Neural crest cell (in vitro differentiated cells): Measurements from ENCODE around the gene FUCA1. TPM values are rescaled to one million over a fixed set of nuclear protein-coding genes. Genes with fewer than 3 reads are reported as not detected.

ENCODE experiments used
- DNase-seq: peaks from one replicate; pipeline ENCODE4 v3.0.0; 2021; ENCODE audit warnings: low read depth, mixed read lengths, low spot score
- H3K27ac Mint-ChIP-seq: one replicate; pipeline ENCODE4 v1.8.0; 2021; ENCODE audit warnings: mild to moderate bottlenecking, mixed read lengths; ENCODE audit not compliant: unreplicated experiment
- H3K27me3 Mint-ChIP-seq: 2 replicates; pipeline ENCODE4 v1.8.0; 2021; ENCODE audit warnings: low read depth, mild to moderate bottlenecking, mixed read lengths
- H3K36me3 Mint-ChIP-seq: 2 replicates; pipeline ENCODE4 v1.8.0; 2021; ENCODE audit warnings: low read depth, mild to moderate bottlenecking, mixed read lengths
- H3K4me1 Mint-ChIP-seq: 2 replicates; pipeline ENCODE4 v1.8.0; 2021; ENCODE audit warnings: mixed read lengths
- H3K4me3 Mint-ChIP-seq: one replicate; pipeline ENCODE4 v1.8.0; 2021; ENCODE audit warnings: mild to moderate bottlenecking, mixed read lengths
- H3K9me3 Mint-ChIP-seq: 2 replicates; pipeline ENCODE4 v1.8.0; 2021; ENCODE audit warnings: mixed read lengths
- CTCF ChIP-seq: fragments of 200-600 bp; sonication (generic); conservative IDR thresholded peaks from 2 replicates; pipeline ENCODE4 v1.5.0; 2021; ENCODE audit warnings: antibody characterized with exemption, mild to moderate bottlenecking
- total RNA-seq: library from RNA; stranded (reverse); gene quantifications from 2 replicates; pipeline ENCODE4 v1.2.1, GENCODE V29; 2021

Gene FUCA1
- total RNA-seq, 1 donor from 2014 or later = 6.7 TPM

- Mint-ChIP-seq H3K4me3 (peak overlapping the region; percentile 97), H3K27ac (peak overlapping the region; percentile 97), H3K36me3 (no peaks in the 10 kb centered on the region), H3K27me3 (peaks cover 2% of the 10 kb centered on the region), H3K4me1 (peaks cover 18% of the 10 kb centered on the region), H3K9me3 (no peaks in the 10 kb centered on the region)
- no peak for TF ChIP-seq CTCF
- DNase-seq = no peak
Measured at GRCh38 chr1:23799570-23800399, 68.3 kb downstream of the FUCA1 start.

GRCh38 chr1:23799255-23799569 is 68.9 kb downstream of the FUCA1 start:
- peaks cover 17% of the 10 kb centered on the region for H3K4me1 Mint-ChIP-seq

GRCh38 chr1:23798662-23799142 is 69.4 kb downstream of the FUCA1 start:
- Mint-ChIP-seq H3K4me1 (peaks cover 11% of the 10 kb centered on the region), H3K4me3 (peak overlapping the region; percentile 97), H3K36me3 (no peaks in the 10 kb centered on the region), H3K27me3 (peaks cover 2% of the 10 kb centered on the region), H3K27ac (no peak overlapping the region), H3K9me3 (no peaks in the 10 kb centered on the region)
- no peak for DNase-seq
- TF ChIP-seq CTCF = peak; percentile 18

More at GRCh38 chr1:23799255-23799569, 68.9 kb downstream of the FUCA1 start:
- TF ChIP-seq CTCF = no peak
- Mint-ChIP-seq H3K9me3 (no peaks in the 10 kb centered on the region), H3K4me3 (peak overlapping the region; percentile 97), H3K27me3 (peaks cover 2% of the 10 kb centered on the region), H3K36me3 (no peaks in the 10 kb centered on the region), H3K27ac (no peak overlapping the region)
- no peak for DNase-seq

GRCh38 chr1:23797478-23798448 is 70.3 kb downstream of the FUCA1 start:
- Mint-ChIP-seq H3K27me3 (peaks cover 2% of the 10 kb centered on the region), H3K9me3 (no peaks in the 10 kb centered on the region), H3K27ac (no peak overlapping the region), H3K36me3 (no peaks in the 10 kb centered on the region), H3K4me3 (peak overlapping the region; percentile 97), H3K4me1 (peaks cover 9% of the 10 kb centered on the region)
- DNase-seq = no peak
- no peak for TF ChIP-seq CTCF

GRCh38 chr1:23796466-23797271 is 71.4 kb downstream of the FUCA1 start:
- TF ChIP-seq CTCF = no peak
- Mint-ChIP-seq H3K9me3 (no peaks in the 10 kb centered on the region), H3K27me3 (peaks cover 2% of the 10 kb centered on the region), H3K4me1 (peaks cover 11% of the 10 kb centered on the region), H3K4me3 (peak overlapping the region; percentile 97), H3K36me3 (no peaks in the 10 kb centered on the region), H3K27ac (no peak overlapping the region)
- no peak for DNase-seq
